Astrocyte of the spinal cord (primary cell): Measurements from ENCODE around the gene BCDIN3D.

Source experiments
- DNase-seq: peaks from one replicate; pipeline ENCODE4 v3.0.0; 2011; ENCODE audit warnings: low read depth, low spot score
- H3K4me3 ChIP-seq: 2 replicates; pipeline ENCODE4 v1.5.1; 2011; ENCODE audit warnings: low read depth, mild to moderate bottlenecking, low read length, moderate library complexity
- CTCF ChIP-seq: IDR thresholded peaks from 2 replicates; pipeline ENCODE4 v1.5.1; 2012; ENCODE audit warnings: low read depth, mild to moderate bottlenecking, low read length, inconsistent platforms
- in situ Hi-C: cut with HindIII; loops from 2 replicates; pipeline ENCODE4 v1.10.0; 2017; ENCODE audit warnings: low sequenced_read_pairs

BCDIN3D gene

DNA sequence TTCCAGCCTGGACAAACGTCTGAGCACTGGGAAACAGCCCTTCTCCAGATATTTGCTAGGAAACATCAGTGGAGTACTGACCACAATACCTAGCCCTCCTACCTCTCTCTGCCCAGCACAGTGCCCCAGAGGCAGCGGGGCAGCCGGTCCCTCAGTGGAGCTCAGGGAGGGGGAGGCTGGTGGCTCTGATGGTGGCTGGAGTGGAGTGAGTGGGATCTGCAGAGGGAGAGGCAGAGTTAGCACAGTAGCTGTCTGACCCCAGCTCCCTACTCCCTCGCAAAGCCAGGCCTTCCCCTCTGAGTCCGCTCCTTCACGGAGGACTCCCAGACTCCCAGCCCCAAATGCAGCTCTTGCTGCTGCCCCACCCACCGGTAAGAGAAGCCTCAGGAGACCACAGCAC lies 44.7 kb downstream of the BCDIN3D start:
- in situ Hi-C loops, result no loop called here
- DNase-seq, result no peak
- no peak for TF ChIP-seq CTCF
- no peak overlapping the region for H3K4me3 ChIP-seq

GRCh38 chr12:49797449-49797776 lies 45.5 kb downstream of the BCDIN3D start:
- no peak for TF ChIP-seq CTCF
- DNase-seq, result no peak
- H3K4me3 ChIP-seq, result no peak overlapping the region
- in situ Hi-C loops, result no loop called here

DNA sequence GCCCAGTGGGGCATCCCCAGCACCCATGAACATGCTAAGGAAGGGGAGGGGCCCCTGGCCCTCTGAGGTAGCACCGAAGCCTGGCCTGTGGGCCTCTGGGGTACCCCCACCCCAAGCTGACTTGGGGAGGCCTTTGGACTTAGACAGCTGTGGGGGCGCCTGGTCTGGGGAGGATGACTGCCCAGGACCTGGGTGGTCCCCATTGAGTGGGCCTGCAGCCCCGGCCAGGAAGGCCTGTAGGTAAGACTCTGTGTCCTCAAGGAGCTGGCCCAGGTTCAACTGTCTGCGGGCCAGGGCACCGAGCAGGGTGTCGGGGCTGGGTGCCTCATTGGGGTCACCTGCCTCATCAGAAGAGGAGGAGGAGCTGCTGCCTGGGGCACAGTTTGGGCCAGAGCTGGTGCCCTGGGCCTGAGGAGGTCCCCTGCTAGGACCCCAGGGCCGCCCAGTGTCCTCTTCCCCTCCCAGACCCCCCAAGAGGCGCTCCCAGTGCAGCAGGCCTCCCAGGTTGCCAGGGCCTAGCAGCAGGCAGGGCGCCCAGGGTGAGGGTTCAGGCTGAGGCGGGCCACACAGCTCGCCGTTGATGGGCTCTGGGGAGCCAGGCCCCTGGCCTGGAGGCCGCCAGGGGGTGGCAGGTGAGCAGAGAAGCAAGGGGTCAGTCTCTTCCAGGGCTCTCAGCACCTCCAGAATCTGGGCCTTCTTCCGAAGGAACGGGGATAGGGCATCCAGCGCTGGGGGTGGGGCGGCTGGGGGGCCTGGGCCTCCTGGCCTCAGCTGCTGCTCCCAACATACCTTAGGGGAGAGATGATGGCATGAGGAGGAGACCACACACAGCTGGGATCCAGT lies 46.1 kb downstream of the BCDIN3D start:
- no peak for TF ChIP-seq CTCF
- DNase-seq, result no peak
- no peak overlapping the region for H3K4me3 ChIP-seq
- in situ Hi-C loops, result no loop called here

- no peak for DNase-seq
- TF ChIP-seq CTCF, result no peak
- no peak overlapping the region for H3K4me3 ChIP-seq
- in situ Hi-C loops, result no loop called here
Observed at GRCh38 chr12:49796155-49796554, 46.8 kb downstream of the BCDIN3D start.

- TF ChIP-seq CTCF, result no peak
- no peak overlapping the region for H3K4me3 ChIP-seq
- in situ Hi-C loops, result no loop called here
- DNase-seq, result no peak
Observed at GRCh38 chr12:49795654-49796105, 47.2 kb downstream of the BCDIN3D start.

- DNase-seq, result no peak
- TF ChIP-seq CTCF, result no peak
- H3K4me3 ChIP-seq, result no peak overlapping the region
- in situ Hi-C loops, result no loop called here
Observed at GRCh38 chr12:49794811-49795653, 47.9 kb downstream of the BCDIN3D start.
